ENCODE results near the gene DERA. TPM values are rescaled to one million over a fixed set of nuclear protein-coding genes. Genes with fewer than 3 reads are reported as not detected.
A peak's percentile ranks its signal among the peaks of the same experiment; 100 is the strongest.
"Not testable (repeated sequence)": the region's sequence is repeated elsewhere in the genome, so short reads cannot be mapped to it uniquely, and the experiment has no call there.

Gene DERA
- total and polyA plus RNA-seq, 9 of the 15 experiments (the other 6 are each of a cell fraction or from before 2014, with no cell fraction given): 5.5 to 15.5 (median 7.8) TPM

DNA sequence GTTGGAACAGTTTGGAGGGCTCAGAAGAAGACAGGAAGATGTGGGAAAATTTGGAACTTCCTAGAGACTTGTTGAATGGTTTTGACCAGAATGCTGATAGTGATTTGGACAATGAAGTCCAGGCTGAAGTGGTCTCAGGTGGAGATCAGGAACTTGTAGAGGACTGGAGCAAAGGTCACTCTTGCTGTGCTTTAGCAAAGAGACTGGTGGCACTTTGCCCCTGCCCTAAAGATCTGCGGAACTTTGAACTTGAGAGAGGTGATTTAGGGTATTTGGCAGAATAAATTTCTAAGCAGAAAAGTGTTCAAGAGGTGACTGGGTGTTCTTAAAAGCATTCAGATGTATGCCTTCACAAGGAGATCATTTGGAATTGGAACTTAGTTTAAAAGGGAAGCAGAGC is 102.6 kb downstream of the DERA start:
- H3K9me1 ChIP-seq (ENCODE audit: control insufficient read depth, insufficient read depth, low read length); H2AFZ ChIP-seq (ENCODE audit: low read depth, low read length); H4K20me1 ChIP-seq (replicated peaks; ENCODE audit: control insufficient read depth, insufficient read depth, low read length); H3K36me3 ChIP-seq (ENCODE audit: control insufficient read depth, insufficient read depth, low read length); POLR2A ChIA-PET; CTCF ChIA-PET (ENCODE audit: low intra/inter-chr PET ratio); DNase-seq (ENCODE audit: extremely low read depth in 1 of 4, low spot score in 3 of 4); H3K9me3 ChIP-seq (replicated peaks; ENCODE audit: control insufficient read depth, insufficient read depth, low read depth, low read length); BruUV-seq (replicated peaks); intact Hi-C loops (cut with micrococcal nuclease); H3K79me2 ChIP-seq (ENCODE audit: control insufficient read depth, insufficient read depth, low read length); in situ Hi-C loops (cut with MboI); H3K4me3 ChIP-seq; ATAC-seq; H3K9ac ChIP-seq (ENCODE audit: insufficient read depth in 1 of 2, low read depth in 2 of 2, low read length in 2 of 2); FAIRE-seq; H3K4me1 ChIP-seq (replicated peaks in 1 of 2; ENCODE audit: control insufficient read depth in 2 of 2, insufficient read depth in 2 of 2, low read length in 2 of 2); H3K4me2 ChIP-seq (ENCODE audit: insufficient read depth, low read length); H3K27me3 ChIP-seq (ENCODE audit: control insufficient read depth in 2 of 2, insufficient read depth in 2 of 2, low read length in 2 of 2); H3K27ac ChIP-seq (ENCODE audit: extremely low read depth, low read depth, low read length): not testable (repeated sequence)
- 0% methylated on average over 1 of the region's 1 CpG for WGBS (ENCODE audit: insufficient coverage, low coverage, missing lambda C conversion rate)

GRCh38 chr12:16014394-16014793 is 103.3 kb downstream of the DERA start:
- TF ChIP-seq CBX1 (IDR thresholded peaks at IDR 0.05; ENCODE audit: low read depth): peak; percentile 30; the same call in 1 of the 2 replicates
- TF ChIP-seq ZFP36 (IDR thresholded peaks at IDR 0.05; ENCODE audit: low read depth, low read length, partially characterized antibody): peak; percentile 24
- TF ChIP-seq CBX5 (IDR thresholded peaks at IDR 0.05; ENCODE audit: borderline replicate concordance, low read depth): peak; percentile 71; the same call in 1 of the 2 replicates
- in situ Hi-C loops (cut with MboI); H3K9me3 ChIP-seq (replicated peaks; ENCODE audit: control insufficient read depth, insufficient read depth, low read depth, low read length); H3K27me3 ChIP-seq (ENCODE audit: control insufficient read depth in 2 of 2, insufficient read depth in 2 of 2, low read length in 2 of 2); POLR2A ChIA-PET; H2AFZ ChIP-seq (ENCODE audit: low read depth, low read length); H3K4me1 ChIP-seq (replicated peaks in 1 of 2; ENCODE audit: control insufficient read depth in 2 of 2, insufficient read depth in 2 of 2, low read length in 2 of 2); H4K20me1 ChIP-seq (replicated peaks; ENCODE audit: control insufficient read depth, insufficient read depth, low read length); CTCF ChIA-PET (ENCODE audit: low intra/inter-chr PET ratio); H3K4me2 ChIP-seq (ENCODE audit: insufficient read depth, low read length); H3K36me3 ChIP-seq (ENCODE audit: control insufficient read depth, insufficient read depth, low read length); ATAC-seq; H3K4me3 ChIP-seq; H3K27ac ChIP-seq (ENCODE audit: extremely low read depth, low read depth, low read length); H3K9ac ChIP-seq (ENCODE audit: insufficient read depth in 1 of 2, low read depth in 2 of 2, low read length in 2 of 2); H3K79me2 ChIP-seq (ENCODE audit: control insufficient read depth, insufficient read depth, low read length); FAIRE-seq; BruUV-seq (replicated peaks); intact Hi-C loops (cut with micrococcal nuclease); H3K9me1 ChIP-seq (ENCODE audit: control insufficient read depth, insufficient read depth, low read length): not testable (repeated sequence)
- WGBS (ENCODE audit: insufficient coverage, low coverage, missing lambda C conversion rate): 13% methylated on average over 3 of the region's 6 CpGs
- DNase-seq (ENCODE audit: extremely low read depth in 1 of 4, low spot score in 3 of 4): peak in 1 of 4 experiments; percentile 20

Measured in K562 (cell line).